ENCODE measurements around the gene RUNX2. TPM values are rescaled to one million over a fixed set of nuclear protein-coding genes. Genes with fewer than 3 reads are reported as not detected.

RUNX2 gene
- total and polyA plus RNA-seq, 2 of the 8 experiments (the other 6 are each of a cell fraction or from before 2014, with no cell fraction given): 0.26 to 1.2 TPM

DNA sequence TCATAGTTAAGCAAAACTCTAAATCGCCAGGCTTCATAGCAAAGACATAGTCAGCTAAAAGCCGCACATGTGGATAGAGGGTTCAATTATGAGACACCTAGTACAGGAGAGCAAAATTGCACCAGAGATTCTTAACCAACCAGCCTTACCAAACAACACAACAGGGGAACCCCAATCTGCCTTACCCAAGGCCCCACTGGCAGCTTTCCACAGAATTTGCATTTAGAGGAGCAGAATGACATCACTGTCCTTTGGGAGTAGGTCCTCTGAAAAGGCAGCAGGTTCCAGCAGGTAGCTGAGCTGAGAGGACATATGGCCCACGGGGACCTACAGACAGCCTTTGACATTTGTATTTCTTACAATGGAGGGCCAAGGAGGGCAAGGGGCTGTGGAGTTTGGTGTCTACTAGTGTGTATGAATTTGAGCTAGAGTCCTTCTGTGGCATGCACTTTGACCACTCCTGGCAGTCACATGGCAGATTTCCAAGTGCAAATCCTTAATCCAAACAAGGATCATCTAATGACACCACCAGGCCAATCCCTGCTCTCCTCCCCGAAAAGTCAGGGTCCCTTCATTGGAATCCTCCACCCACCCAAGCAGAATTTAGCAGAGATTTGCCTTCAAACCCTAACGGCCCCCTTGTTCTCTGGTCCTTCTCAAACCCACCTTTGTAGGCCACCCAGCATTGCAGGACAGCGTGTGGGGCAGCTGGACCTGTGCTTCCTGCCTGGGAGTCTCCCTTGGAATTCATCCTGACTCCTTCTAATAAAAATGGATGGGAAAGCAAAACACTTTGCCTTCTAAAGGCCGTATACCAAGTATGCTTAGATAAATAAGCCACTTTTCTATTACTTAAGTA, 220.8 kb downstream of the RUNX2 start:
- Histone ChIP-seq H2BK15ac (ENCODE audit: low read length) (no peak overlapping the region), H3K23ac (ENCODE audit: insufficient read length) (no peak overlapping the region), H3K23me2 (ENCODE audit: low read depth, low read length) (peaks cover 3% of the 10 kb centered on the region; the same call in 1 of the 2 replicates), H3K9me3 (ENCODE audit: insufficient read depth in 2 of 2, low read depth in 1 of 2, low read length in 1 of 2) (no peaks in the 10 kb centered on the region), H3K27ac (ENCODE audit: low read depth, low read length) (no peak overlapping the region), H4K20me1 (replicated peaks in 1 of 2; ENCODE audit: control insufficient read depth in 1 of 2, insufficient read depth in 2 of 2, low read length in 2 of 2) (peaks cover 0 to 2% of the 10 kb centered on the region in 2 experiments), H2BK12ac (ENCODE audit: low read depth, low read length) (no peak overlapping the region), H4K91ac (replicated peaks; ENCODE audit: insufficient read length, low read length) (no peak overlapping the region), H3K14ac (ENCODE audit: insufficient read length) (no peak overlapping the region), H2BK5ac (ENCODE audit: low read depth, low read length) (no peak overlapping the region), H3K79me1 (ENCODE audit: low read depth, low read length) (no peaks in the 10 kb centered on the region), H3K4ac (replicated peaks; ENCODE audit: insufficient read length, low read depth, low read length) (no peak overlapping the region), H3K18ac (ENCODE audit: extremely low read depth, low read length) (no peak overlapping the region), H2AK5ac (ENCODE audit: low read depth, low read length) (no peak overlapping the region), H3K4me1 (replicated peaks in 1 of 4; ENCODE audit: control insufficient read depth in 3 of 4, insufficient read depth in 4 of 4, low read length in 3 of 4) (no peaks in the 10 kb centered on the region), H3K36me3 (ENCODE audit: control insufficient read depth in 2 of 4, insufficient read depth in 4 of 4, low read length in 3 of 4) (no peaks in the 10 kb centered on the region), H3K9ac (replicated peaks in 1 of 4; ENCODE audit: extremely low read depth in 1 of 4, low read depth in 3 of 4, low read length in 3 of 4) (no peak overlapping the region), H3K4me3 (ENCODE audit: extremely low read depth in 1 of 4, insufficient read depth in 2 of 4, low read depth in 3 of 4, low read length in 4 of 4) (no peak overlapping the region), H2BK120ac (replicated peaks; ENCODE audit: low read depth, low read length) (no peak overlapping the region), H4K8ac (ENCODE audit: extremely low read depth, insufficient read depth, low read length) (no peak overlapping the region), H3K79me2 (ENCODE audit: control insufficient read depth in 1 of 2, insufficient read depth in 2 of 2, low read length in 2 of 2) (no peaks in the 10 kb centered on the region), H3K27me3 (replicated peaks in 1 of 4; ENCODE audit: control insufficient read depth in 3 of 4, extremely low read depth in 1 of 4, insufficient read depth in 3 of 4, low read length in 3 of 4) (no peaks in the 10 kb centered on the region), H2AFZ (ENCODE audit: low read length) (0 out of 2 replicates have a peak overlapping the region, but pooled peaks have one; percentile 8), H3K4me2 (ENCODE audit: insufficient read depth in 1 of 2, low read depth in 2 of 2, low read length in 2 of 2) (no peak overlapping the region), H3K56ac (replicated peaks; ENCODE audit: insufficient read length, low read depth, low read length) (no peak overlapping the region), H4K5ac (ENCODE audit: insufficient read length, low read depth, low read length) (no peak overlapping the region), H2BK20ac (ENCODE audit: low read length) (no peak overlapping the region)
- WGBS, 2 experiments (ENCODE audit: extremely low coverage in 1 of 2, insufficient coverage in 1 of 2, insufficient read length in 1 of 2, insufficient replicate concordance in 2 of 2, low coverage in 1 of 2, low lambda C conversion rate in 2 of 2, missing lambda C conversion rate in 1 of 2): 89% methylated on average over 7 of the region's 7 CpGs; no CpG with 5 or more reads in 1 of the 2 experiments
- no peak for DNase-seq (ENCODE audit: low read depth in 1 of 2, low spot score in 2 of 2)
- ChIA-PET CTCF (ENCODE audit: partially characterized antibody) (interaction anchor here (1.3 kb wide), 1 partner anchor 65 kb away, joined by 3 read pairs; no protein-coding TSS in a partner anchor), POLR2A (ENCODE audit: partially characterized antibody) (no interaction called here)
- TF ChIP-seq, protein P1, sequence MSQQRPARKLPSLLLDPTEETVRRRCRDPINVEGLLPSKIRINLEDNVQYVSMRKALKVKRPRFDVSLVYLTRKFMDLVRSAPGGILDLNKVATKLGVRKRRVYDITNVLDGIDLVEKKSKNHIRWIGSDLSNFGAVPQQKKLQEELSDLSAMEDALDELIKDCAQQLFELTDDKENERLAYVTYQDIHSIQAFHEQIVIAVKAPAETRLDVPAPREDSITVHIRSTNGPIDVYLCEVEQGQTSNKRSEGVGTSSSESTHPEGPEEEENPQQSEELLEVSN (IDR thresholded peaks at IDR 0.05): no peak
- no peak for TF ChIP-seq EZH2 (IDR thresholded peaks at IDR 0.05; ENCODE audit: low read depth, low read length, severe bottlenecking)
- no peak for TF ChIP-seq MAFK (IDR thresholded peaks at IDR 0.05; ENCODE audit: low read depth, low read length)
- no peak for TF ChIP-seq CREB1 (IDR thresholded peaks at IDR 0.05)
- TF ChIP-seq, protein P2, sequence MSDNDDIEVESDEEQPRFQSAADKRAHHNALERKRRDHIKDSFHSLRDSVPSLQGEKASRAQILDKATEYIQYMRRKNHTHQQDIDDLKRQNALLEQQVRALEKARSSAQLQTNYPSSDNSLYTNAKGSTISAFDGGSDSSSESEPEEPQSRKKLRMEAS (IDR thresholded peaks at IDR 0.05): no peak
- TF ChIP-seq CHD1 (IDR thresholded peaks at IDR 0.05; ENCODE audit: low read depth, low read length): no peak
- no peak for TF ChIP-seq TAF1 (IDR thresholded peaks at IDR 0.05; ENCODE audit: low read depth, low read length)
- TF ChIP-seq ZNF274 (IDR thresholded peaks at IDR 0.05; ENCODE audit: borderline replicate concordance, extremely low read depth, low read length): no peak
- no peak for FAIRE-seq

Data from H1 (cell line).